COLO668 (cell line): Measurements from ENCODE around the gene MPO.

ENCODE experiments used
- DNase-seq: peaks from one replicate; lab custom pipeline; 2025; ENCODE audit not compliant: unreplicated experiment; lab: John Stamatoyannopoulos, UW

Gene MPO

DNA sequence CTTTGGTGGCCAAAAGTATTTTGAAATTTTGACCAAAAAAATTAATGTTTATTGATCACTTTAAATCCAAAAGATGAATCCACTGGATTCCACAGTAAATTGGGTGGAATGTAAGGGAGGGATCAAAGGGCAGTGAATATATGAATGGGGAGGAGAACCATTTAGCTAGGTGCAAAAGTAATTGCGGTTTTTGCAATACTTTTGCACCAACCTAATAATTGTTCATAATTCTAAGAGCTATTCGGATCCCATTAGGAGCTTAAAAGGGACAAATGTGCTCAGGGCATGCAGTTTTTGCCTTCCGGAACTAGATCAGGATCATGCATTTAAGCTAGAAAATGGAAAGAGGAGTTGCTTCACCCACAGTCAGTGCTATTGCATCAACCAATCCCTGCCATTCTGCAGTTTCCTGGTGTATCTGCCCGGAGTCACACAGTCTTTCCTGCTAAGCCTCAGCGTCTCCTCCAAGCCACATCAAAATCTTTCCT lies 42.5 kb downstream of the MPO start, which contains the start of gene LPO:
Gene LPO (plus strand): TSS at position 438 of the 488 bp plus-strand sequence. CDS start 4,396 bp downstream, outside the sequence.
- no peak for DNase-seq

DNA sequence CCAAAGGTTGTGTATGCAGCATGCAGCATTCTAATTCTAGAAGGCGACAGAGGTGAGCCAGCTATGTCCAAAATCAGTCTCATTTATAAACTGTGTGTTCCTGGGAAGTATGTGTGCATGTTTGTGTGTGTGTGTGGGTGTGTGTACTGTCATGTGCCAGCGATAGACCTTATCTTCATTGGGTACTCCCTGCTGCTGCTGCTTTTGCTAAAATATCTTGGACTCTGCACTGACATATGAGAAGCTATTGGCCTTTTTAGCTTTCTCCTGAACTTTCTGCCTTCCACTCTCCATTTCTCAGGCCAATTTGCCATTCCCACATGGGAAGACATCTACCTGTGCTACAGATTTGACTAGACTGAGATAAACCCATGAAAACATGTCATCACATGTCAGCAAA lies 44.3 kb downstream of the MPO start:
- DNase-seq = no peak

DNA sequence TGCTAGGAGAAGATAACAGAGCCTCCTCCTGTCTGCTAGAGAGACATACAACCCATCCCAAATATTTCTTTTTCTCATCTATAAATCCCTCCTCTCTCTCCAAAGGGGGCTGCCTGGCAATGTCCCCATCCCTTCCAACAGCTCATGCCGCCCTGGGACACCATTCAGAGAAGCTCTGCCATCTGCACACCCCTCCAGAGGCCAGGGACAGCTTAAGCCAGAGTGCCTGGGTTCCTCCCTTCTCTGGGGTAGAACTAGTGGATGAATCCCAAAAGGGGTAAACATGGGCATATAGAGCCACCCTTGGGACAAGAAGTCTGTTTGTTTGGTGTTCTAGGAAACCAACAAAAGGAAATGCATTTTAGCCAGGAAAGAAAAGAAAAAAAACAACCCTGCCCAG lies 44.9 kb downstream of the MPO start:
- DNase-seq = no peak

DNA sequence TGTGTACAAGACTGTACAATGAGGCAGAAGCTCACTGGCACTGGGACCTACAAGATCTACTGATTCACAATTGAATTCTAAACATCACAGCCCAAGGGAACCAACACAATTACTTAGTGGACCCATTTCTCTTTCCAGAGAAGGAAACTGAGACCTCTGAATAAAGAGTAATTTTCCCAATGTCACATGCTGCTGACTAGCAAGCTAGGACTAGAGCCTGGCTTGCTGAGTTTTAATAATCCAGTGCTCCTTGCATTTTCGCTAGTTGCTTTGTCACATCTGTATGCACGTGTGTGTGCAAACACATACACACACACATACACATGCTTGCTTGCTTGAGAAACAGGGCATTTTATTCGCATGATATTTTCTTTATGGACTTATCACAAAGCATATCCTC lies 46.2 kb downstream of the MPO start:
- DNase-seq = no peak

DNA sequence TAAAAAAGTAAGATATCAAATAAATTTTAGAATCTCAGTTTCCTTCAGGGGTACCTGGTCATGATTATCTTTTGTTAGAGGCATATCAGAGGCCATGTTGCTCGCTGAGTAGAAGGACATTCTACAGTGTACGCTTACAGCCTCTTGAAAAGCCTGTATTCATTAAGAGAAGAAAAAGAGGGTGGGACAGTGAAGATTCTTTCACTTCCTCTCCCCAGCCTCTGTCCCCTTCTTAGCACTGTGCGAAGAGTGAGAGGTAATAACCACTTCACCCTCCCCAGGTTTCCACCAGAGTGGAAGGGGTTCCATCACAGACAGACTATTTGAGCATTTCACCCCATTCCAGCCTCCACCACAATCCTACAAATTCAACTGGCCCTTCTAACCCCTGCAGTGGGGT lies 47.2 kb downstream of the MPO start:
- no peak for DNase-seq

DNA sequence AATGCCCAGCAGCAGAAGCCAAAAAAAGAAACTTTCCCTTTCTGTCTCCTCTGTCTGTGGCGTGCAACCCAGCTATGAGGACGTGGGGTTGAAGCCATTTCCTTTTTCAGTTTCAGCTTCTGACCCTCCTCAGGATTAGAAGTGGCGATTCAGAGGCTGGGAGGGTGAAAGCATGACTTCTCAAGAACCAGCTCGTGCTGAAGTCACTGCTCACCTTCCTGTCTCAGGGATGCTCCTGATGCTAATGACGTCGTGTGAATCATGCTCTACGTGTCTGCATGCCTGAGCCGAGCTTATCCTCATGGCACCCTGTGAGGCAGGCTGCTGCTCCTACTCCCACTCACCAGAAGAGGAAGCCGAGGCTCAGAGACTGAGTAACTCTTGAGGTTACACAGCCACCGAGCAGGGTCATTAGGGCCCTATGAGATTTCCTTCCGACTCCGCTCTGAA lies 48.0 kb downstream of the MPO start:
- no peak for DNase-seq

DNA sequence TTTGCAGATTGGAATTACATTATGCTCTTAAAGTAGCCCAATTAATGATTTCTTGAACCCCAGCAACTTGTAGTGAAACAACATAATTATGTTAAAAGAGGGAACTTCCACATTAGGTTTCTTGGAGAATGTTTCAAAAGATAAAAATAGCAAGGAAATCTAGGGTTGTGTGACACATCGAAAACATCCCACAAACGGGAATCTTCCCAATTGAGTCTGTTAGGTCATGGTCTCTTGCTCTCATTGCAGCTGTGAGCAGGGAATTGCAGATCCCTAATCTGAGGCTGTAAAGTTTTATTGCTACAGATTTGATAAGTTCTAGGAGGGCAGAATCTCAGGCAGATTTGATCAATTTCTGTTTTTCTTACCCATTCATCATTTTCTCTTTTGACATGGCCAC lies 49.1 kb downstream of the MPO start:
- no peak for DNase-seq

DNA sequence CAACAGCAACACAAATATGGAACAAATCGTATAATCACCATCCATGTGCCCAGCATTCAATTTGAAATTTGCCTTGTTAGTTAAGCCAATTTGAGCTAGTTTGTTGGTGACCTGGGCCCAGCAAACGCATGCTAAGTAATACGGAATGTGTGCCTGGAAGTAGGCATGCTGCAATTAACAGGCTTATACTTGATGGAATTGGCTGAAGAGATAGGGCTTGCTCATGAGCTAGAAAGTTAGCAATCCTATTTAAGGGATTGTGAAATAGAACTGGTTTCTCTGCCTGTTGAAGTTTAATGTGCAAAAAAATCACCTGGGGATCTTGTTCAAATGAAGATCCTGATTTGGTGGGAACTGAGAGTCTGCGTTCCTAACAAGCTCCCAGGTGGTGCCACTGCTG lies 50.9 kb downstream of the MPO start:
- DNase-seq = no peak

DNA sequence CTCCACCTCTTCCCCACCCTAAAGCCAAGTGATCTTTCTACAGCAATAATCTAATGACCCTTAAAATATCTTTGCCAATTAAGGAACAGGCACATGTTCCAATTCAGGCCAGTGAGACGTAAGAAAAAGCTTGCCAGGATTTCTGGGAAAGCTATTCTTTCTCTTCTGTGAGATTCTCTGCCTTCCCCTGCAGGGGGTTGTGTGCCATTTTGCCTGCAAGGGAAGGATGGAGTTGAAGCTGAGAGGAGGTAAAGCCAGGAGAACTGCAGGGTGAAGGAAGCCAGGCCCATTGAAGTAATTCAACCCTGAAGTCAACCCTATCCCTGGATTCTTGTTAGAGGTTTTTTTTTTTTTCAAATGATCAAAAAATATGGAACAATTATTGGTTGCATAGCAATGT lies 51.4 kb downstream of the MPO start:
- DNase-seq = no peak

DNA sequence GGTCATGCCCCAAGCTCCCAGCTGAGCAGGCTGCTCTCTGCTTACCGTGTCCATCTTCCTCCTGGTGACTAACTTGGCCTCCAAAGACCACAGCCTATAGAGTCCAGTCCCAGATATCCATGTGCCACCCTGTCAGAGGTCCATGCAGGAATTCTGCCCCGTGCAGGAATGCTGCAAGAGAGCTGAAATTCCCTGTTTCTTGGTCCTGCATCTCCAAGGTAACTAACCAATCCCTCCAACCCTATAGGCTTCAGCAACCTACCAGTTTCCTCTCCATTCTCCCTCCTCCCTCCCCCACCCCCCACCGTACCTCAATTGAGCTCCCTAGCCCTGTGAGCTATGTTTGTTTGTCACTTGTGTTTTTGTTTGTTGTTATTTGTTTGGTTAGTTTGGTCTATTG lies 52.1 kb downstream of the MPO start:
- no peak for DNase-seq

DNA sequence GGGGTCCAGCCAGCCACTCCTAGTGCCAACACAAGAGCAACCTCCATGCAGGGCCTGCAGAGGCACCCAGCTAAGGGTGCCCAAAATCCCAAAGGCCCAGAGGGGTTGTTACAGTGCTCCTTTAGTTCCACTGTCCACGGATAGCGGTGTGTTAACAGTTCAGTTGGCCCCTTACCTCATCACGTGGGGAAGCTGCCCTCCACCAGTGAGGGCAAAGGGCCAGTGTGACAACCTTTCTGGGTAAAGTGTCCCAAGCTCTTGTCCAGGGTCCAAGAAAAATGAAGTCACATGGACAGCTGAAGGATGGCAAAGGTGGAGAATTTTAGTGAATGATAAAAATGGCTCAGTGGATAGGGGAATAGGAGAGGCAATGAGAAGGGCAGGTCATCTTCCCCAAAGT lies 53.0 kb downstream of the MPO start:
- no peak for DNase-seq

DNA sequence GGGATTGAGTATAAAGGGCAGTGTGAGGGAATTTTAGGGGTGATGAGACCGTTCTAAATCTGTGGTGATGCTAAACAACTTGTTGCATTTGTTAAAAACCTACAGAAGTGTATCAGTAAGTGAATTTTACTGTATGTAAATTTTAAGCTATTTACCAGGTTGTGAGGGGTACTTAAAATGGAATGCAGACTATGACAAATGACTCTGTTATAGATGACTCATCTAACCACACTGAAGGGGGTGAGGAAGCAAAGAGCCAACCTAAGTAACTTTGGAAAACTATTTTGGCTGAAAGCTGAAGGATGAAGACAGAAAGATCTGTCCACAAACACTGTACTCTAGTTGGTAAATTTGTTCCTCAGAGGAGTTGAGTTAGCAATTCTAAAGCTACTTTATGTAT lies 56.4 kb downstream of the MPO start:
- DNase-seq = no peak
